Sciatic nerve (tissue), 2 donors: ENCODE results near the gene TNIK. TPM values are rescaled to one million over a fixed set of nuclear protein-coding genes. Genes with fewer than 3 reads are reported as not detected.
"Not testable (repeated sequence)": the region's sequence is repeated elsewhere in the genome, so short reads cannot be mapped to it uniquely, and the experiment has no call there.

Experiments used
- ATAC-seq: fragments of 200-7000 bp; cut with Tn5 transposase; one replicate; pipeline ENCODE4 v1.9.1; 2020; ENCODE audit warnings: mild to moderate bottlenecking, moderate library complexity
- DNase-seq: peaks from one replicate; pipeline ENCODE4 v3.0.0-alpha.2; 2020; ENCODE audit warnings: low spot score
- intact Hi-C: fragments of 100-400 bp; cut with DNase I; formaldehyde crosslinking; loops from one replicate; pipeline ENCODE4 v1.14.2; 2022
- total RNA-seq: library from RNA; stranded (reverse); fragmentation: NEBNext Ultra II Directional; extraction: Animal tissue kit (Norgen Biotek cat#: 25700); gene quantifications from one replicate; pipeline ENCODE4 v1.2.1, GENCODE V29; 2021
- donor health status: DM: no; HTN: no; CAD: no.
- donor health status: DM: no; HTN: no; CAD: no.

Gene TNIK
- total RNA-seq, 1 donor from 2014 or later: 9.5 TPM

GRCh38 chr3:171428892-171429291, 31.3 kb downstream of the TNIK start:
- ATAC-seq (no peak), DNase-seq (no peak)
- intact Hi-C loops: loop anchor here (5.0 kb wide), 1 partner anchor 1392 kb away; the partner anchor contains the start of gene GPR160

- DNase-seq (no peak), ATAC-seq (no peak)
- intact Hi-C loops: loop anchor here (5.0 kb wide), 1 partner anchor 1391 kb away; the partner anchor contains the start of gene GPR160
These were observed 31.9 kb downstream of the TNIK start for GRCh38 chr3:171428321-171428787.

GRCh38 chr3:171427771-171428320, 32.4 kb downstream of the TNIK start:
- no peak for DNase-seq
- ATAC-seq: no peak
- intact Hi-C loops: loop anchor here (5.0 kb wide), 1 partner anchor 1391 kb away; the partner anchor contains the start of gene GPR160

GRCh38 chr3:171424063-171424462, 36.1 kb downstream of the TNIK start:
- ATAC-seq, intact Hi-C loops, DNase-seq: not testable (repeated sequence)

- intact Hi-C loops, ATAC-seq, DNase-seq: not testable (repeated sequence)
These were observed 37.4 kb downstream of the TNIK start for GRCh38 chr3:171422855-171423254.

- DNase-seq (no peak), ATAC-seq (peak; percentile 70)
- intact Hi-C loops: no loop called here
These were observed 39.5 kb downstream of the TNIK start for GRCh38 chr3:171420667-171421066.

GRCh38 chr3:171419457-171419856, 40.7 kb downstream of the TNIK start:
- ATAC-seq (peak; percentile 89), DNase-seq (no peak)
- intact Hi-C loops: no loop called here

- no peak for DNase-seq
- intact Hi-C loops: no loop called here
- peak; percentile 58 for ATAC-seq
These were observed 42.4 kb downstream of the TNIK start for GRCh38 chr3:171417813-171418212.

- no peak for DNase-seq
- intact Hi-C loops: no loop called here
- ATAC-seq: no peak
These were observed 43.1 kb downstream of the TNIK start for GRCh38 chr3:171417137-171417536.

GRCh38 chr3:171416666-171417065, 43.5 kb downstream of the TNIK start:
- intact Hi-C loops: no loop called here
- ATAC-seq (no peak), DNase-seq (no peak)

- no peak for DNase-seq
- no peak for ATAC-seq
- intact Hi-C loops: no loop called here
These were observed 44.1 kb downstream of the TNIK start for GRCh38 chr3:171416061-171416460.

GRCh38 chr3:171415070-171415469, 45.1 kb downstream of the TNIK start:
- DNase-seq: no peak
- ATAC-seq: no peak
- intact Hi-C loops: no loop called here

- DNase-seq (no peak), ATAC-seq (no peak)
- intact Hi-C loops: no loop called here
These were observed 47.7 kb downstream of the TNIK start for GRCh38 chr3:171412473-171412872.

- DNase-seq (no peak), ATAC-seq (no peak)
- intact Hi-C loops: no loop called here
These were observed 48.2 kb downstream of the TNIK start for GRCh38 chr3:171412054-171412453.

GRCh38 chr3:171410186-171410585, 50.0 kb downstream of the TNIK start:
- no peak for ATAC-seq
- intact Hi-C loops: no loop called here
- no peak for DNase-seq

- intact Hi-C loops: no loop called here
- DNase-seq (no peak), ATAC-seq (no peak)
These were observed 52.4 kb downstream of the TNIK start for GRCh38 chr3:171407759-171408158.

- intact Hi-C loops: no loop called here
- no peak for DNase-seq
- no peak for ATAC-seq
These were observed 55.7 kb downstream of the TNIK start for GRCh38 chr3:171404376-171404967.

- DNase-seq (no peak), ATAC-seq (no peak)
- intact Hi-C loops: no loop called here
These were observed 57.9 kb downstream of the TNIK start for GRCh38 chr3:171402281-171402680.

- intact Hi-C loops: no loop called here
- no peak for ATAC-seq
- no peak for DNase-seq
These were observed 58.8 kb downstream of the TNIK start for GRCh38 chr3:171401432-171401831.

- DNase-seq (no peak), ATAC-seq (no peak)
- intact Hi-C loops: no loop called here
These were observed 60.4 kb downstream of the TNIK start for GRCh38 chr3:171399842-171400241.

- no peak for DNase-seq
- ATAC-seq: no peak
- intact Hi-C loops: no loop called here
These were observed 61.9 kb downstream of the TNIK start for GRCh38 chr3:171398343-171398742.
